Activated T-helper 1 cell treated with Interleukin-2 at 50 U/mL for 16 hours (primary cell): ENCODE results near the gene LRP6.
"Not testable (repeated sequence)": the region's sequence is repeated elsewhere in the genome, so short reads cannot be mapped to it uniquely, and the experiment has no call there.

Source experiments
- DNase-seq: peaks from one replicate; pipeline ENCODE4 v3.0.0-alpha.2; 2020; ENCODE audit warnings: low read depth

The LRP6 gene

GRCh38 chr12:12116677-12117076, 150.2 kb downstream of the LRP6 start:
- DNase-seq = no peak

GRCh38 chr12:12115514-12115913, 151.3 kb downstream of the LRP6 start:
- no peak for DNase-seq

- not testable (repeated sequence) for DNase-seq
These were observed 155.8 kb downstream of the LRP6 start for GRCh38 chr12:12110923-12111555.

- DNase-seq = no peak
These were observed 158.3 kb downstream of the LRP6 start for GRCh38 chr12:12108441-12109058.

- DNase-seq = no peak
These were observed 159.2 kb downstream of the LRP6 start for GRCh38 chr12:12107678-12108077.

GRCh38 chr12:12099102-12099501, 167.7 kb downstream of the LRP6 start:
- DNase-seq = no peak

GRCh38 chr12:12098691-12099015, 168.2 kb downstream of the LRP6 start:
- no peak for DNase-seq

- DNase-seq = no peak
These were observed 168.8 kb downstream of the LRP6 start for GRCh38 chr12:12097891-12098690.

- no peak for DNase-seq
These were observed 171.8 kb downstream of the LRP6 start for GRCh38 chr12:12095021-12095420.

- DNase-seq = no peak
These were observed 172.4 kb downstream of the LRP6 start for GRCh38 chr12:12094481-12094880.

GRCh38 chr12:12091977-12092663, 174.7 kb downstream of the LRP6 start:
- DNase-seq = no peak

- DNase-seq = no peak
These were observed 175.8 kb downstream of the LRP6 start for GRCh38 chr12:12091071-12091470.

GRCh38 chr12:12088761-12089160, 178.1 kb downstream of the LRP6 start:
- DNase-seq = no peak

GRCh38 chr12:12088147-12088546, 178.7 kb downstream of the LRP6 start:
- no peak for DNase-seq

GRCh38 chr12:12087693-12088034, 179.2 kb downstream of the LRP6 start:
- no peak for DNase-seq

GRCh38 chr12:12086973-12087692, 179.7 kb downstream of the LRP6 start:
- no peak for DNase-seq

GRCh38 chr12:12086362-12086761, 180.5 kb downstream of the LRP6 start:
- no peak for DNase-seq

GRCh38 chr12:12083688-12084087, 183.2 kb downstream of the LRP6 start:
- no peak for DNase-seq

GRCh38 chr12:12081836-12082497, 184.9 kb downstream of the LRP6 start:
- DNase-seq = no peak

GRCh38 chr12:12079291-12079690, 187.6 kb downstream of the LRP6 start:
- DNase-seq = no peak

- DNase-seq = peak; percentile 5
These were observed 194.6 kb downstream of the LRP6 start for GRCh38 chr12:12072064-12072760.
